Measurements from ENCODE around the gene SASH1.
"Not testable (repeated sequence)": the region's sequence is repeated elsewhere in the genome, so short reads cannot be mapped to it uniquely, and the experiment has no call there.

Gene SASH1

DNA sequence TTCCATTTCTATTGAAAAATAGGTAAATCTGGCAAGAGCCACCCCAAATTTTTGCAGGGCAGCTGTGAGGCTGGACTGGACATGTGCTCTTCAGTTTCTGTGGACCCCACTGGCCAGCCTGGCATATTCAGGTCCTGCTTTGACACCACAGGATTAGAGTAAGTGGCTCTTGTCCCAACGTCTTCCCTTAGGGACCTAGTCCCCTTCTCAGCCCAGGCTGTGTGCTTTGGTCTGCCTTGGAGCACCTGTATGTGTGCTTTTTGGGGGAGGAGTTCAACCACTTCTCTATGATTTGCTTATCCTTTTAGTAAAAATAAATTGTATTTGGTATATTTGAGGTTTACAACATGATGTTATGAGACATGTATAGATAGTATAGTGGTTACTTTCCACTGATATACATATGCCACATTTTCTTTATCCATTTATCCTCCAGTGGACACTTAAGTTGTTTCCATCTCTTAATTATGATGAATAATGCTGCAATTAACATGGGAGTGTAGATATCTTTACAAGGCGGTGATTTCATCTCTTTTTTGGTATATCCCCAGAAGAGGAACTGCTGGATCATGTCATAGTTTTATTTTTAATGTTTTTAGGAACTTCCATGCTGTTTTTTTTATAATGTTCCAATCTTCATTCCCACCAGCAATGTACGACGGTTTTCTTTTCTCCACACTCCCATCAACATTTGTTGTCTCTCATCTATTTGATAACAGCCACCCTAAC, 236.4 kb downstream of the SASH1 start:
- TF ChIP-seq, protein P1, sequence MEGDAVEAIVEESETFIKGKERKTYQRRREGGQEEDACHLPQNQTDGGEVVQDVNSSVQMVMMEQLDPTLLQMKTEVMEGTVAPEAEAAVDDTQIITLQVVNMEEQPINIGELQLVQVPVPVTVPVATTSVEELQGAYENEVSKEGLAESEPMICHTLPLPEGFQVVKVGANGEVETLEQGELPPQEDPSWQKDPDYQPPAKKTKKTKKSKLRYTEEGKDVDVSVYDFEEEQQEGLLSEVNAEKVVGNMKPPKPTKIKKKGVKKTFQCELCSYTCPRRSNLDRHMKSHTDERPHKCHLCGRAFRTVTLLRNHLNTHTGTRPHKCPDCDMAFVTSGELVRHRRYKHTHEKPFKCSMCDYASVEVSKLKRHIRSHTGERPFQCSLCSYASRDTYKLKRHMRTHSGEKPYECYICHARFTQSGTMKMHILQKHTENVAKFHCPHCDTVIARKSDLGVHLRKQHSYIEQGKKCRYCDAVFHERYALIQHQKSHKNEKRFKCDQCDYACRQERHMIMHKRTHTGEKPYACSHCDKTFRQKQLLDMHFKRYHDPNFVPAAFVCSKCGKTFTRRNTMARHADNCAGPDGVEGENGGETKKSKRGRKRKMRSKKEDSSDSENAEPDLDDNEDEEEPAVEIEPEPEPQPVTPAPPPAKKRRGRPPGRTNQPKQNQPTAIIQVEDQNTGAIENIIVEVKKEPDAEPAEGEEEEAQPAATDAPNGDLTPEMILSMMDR (IDR thresholded peaks at IDR 0.05; ENCODE audit: low read depth, low read length) = no peak
- no peak for DNase-seq (ENCODE audit: low read depth in 2 of 2)
- no peak overlapping the region for H3K4me3 ChIP-seq (replicated peaks in 1 of 2; ENCODE audit: low read depth in 2 of 2, low read length in 2 of 2)

DNA sequence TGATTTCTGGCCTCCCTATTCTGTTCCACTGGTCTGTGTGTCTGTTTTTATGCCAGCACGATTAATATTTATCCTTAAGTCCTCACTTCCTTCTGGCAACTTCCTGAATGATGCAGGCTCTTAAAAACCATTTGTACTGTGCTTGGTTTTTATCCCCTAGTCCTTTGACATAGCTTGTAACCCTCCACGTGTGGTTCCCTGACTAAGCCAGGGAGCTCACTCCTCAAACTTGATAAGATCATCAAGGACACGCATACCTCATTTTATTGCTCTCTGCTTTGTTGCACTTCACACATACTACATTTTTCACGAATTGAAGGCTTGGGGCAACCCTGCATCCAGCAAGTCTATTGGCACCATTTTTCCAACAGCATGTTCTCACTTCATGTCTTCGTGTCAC, 237.8 kb downstream of the SASH1 start:
- DNase-seq (ENCODE audit: low read depth in 2 of 2) = no peak
- TF ChIP-seq, protein P1 (IDR thresholded peaks at IDR 0.05; ENCODE audit: low read depth, low read length) = no peak
- H3K4me3 ChIP-seq (replicated peaks in 1 of 2; ENCODE audit: low read depth in 2 of 2, low read length in 2 of 2) = no peak overlapping the region

DNA sequence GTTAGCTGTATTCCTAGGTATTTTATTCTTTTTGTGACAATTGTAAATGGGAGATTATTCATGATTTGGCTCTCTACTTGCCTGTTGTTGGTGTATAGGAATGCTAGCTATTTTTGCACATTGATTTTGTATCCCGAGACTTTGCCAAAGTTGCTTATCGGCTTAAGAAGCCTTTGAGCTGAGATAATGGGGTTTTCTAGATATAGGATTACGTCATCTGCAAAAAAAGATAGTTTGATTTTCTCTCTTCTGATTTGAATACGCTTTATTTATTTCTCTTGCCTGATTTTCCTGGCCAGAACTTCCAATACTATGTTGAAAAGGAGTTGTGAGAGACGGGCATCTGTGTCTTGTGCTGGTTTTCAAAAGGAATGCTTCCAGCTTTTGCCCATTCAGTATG, 241.0 kb downstream of the SASH1 start:
- DNase-seq (ENCODE audit: low read depth in 2 of 2) = no peak
- H3K4me3 ChIP-seq (replicated peaks in 1 of 2; ENCODE audit: low read depth in 2 of 2, low read length in 2 of 2) = no peak overlapping the region
- TF ChIP-seq, protein P1 (IDR thresholded peaks at IDR 0.05; ENCODE audit: low read depth, low read length) = no peak

DNA sequence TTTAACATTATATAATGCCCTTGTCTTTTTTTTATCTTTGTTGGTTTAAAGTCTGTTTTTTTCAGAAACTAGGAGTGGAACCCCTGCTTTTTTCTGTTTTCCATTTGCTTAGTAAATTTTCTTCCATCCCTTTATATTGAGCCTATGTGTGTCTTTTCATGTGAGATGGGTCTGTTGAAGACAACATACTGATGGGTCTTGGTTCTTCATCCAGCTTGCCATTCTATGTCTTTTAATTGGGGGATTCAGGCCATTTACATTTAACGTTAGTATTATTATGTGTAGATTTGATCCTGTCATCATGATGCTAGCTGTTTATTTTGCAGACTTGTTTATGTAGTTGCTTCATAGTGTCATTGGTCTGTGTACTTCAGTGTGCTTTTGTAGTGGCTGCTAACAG, 243.0 kb downstream of the SASH1 start:
- not testable (repeated sequence) for DNase-seq (ENCODE audit: low read depth in 2 of 2); H3K4me3 ChIP-seq (replicated peaks in 1 of 2; ENCODE audit: low read depth in 2 of 2, low read length in 2 of 2)

DNA sequence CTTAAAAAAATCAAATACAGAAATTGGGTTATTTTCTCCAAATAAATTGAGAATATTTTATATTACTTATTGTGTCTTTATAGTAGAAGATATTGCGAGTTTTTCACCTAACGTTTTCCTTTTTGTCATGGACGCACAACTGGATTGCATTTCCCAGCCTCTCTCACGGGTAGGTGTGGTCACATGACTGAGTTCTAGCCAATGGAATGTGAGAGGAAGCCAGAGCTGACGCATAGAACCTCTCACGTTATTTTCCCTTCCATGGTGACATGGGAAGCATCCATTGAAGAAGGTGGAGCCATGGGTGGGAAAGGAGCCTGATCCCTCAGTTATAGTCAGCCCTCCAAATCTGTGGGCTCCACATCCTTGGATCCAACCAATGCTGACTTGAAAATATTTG, 248.2 kb downstream of the SASH1 start:
- DNase-seq (ENCODE audit: low read depth in 2 of 2) = no peak
- H3K4me3 ChIP-seq (replicated peaks in 1 of 2; ENCODE audit: low read depth in 2 of 2, low read length in 2 of 2) = no peak overlapping the region
- TF ChIP-seq, protein P1 (IDR thresholded peaks at IDR 0.05; ENCODE audit: low read depth, low read length) = no peak

DNA sequence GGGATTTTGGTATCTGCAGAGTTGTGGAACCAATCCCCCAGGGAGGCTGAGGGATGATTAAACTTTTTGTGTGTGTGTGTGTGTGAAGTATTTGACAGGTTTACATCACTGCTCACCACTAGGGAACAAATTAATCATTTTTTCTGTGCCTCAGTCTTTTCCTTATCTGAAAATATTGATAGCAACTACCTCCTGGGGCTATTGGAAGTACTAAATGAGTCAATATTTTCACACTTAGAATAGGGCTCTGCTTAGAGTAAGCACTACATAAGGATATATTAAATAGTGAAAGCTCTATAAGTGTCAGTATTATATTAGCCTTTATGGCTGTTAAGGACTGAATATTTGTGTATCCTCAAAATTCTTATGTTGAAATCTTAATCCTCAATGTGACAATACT, 249.0 kb downstream of the SASH1 start:
- TF ChIP-seq, protein P1 (IDR thresholded peaks at IDR 0.05; ENCODE audit: low read depth, low read length) = no peak
- H3K4me3 ChIP-seq (replicated peaks in 1 of 2; ENCODE audit: low read depth in 2 of 2, low read length in 2 of 2) = no peak overlapping the region
- peak in 1 of 2 donors; percentile 20 for DNase-seq (ENCODE audit: low read depth in 2 of 2)

DNA sequence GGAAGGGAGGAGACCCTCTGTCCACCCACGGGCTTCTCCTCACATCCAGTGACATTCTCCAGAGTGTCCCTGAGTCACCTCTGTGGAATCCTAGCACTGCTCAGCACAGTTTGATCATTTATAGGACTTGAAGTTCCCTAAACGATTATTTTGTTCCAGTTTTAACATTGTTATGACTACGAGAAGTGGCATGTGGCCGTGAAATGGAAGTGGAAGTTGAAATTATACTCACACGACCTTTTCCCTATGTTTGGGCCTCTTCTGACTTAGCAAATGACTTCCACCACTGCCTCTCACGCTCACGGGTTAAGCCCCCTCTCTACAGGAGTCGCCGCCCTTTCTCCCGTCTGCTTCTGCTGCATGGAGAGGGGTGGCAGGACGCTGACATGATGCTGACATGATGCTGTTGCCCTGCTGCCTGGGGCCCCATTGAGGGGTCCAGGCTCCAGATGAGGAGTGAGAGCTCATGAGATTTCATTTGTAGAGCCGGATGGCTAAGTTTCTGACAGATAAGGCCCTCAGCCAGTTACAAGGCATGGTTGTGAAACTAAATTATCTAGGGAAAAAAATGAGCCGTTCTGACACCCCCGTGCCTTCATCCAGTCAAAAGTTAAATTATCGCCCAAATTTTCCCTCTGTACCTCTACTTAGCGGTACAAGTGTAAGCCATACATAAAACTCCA, 250.6 kb downstream of the SASH1 start:
- TF ChIP-seq, protein P1 (IDR thresholded peaks at IDR 0.05; ENCODE audit: low read depth, low read length) = no peak
- DNase-seq (ENCODE audit: low read depth in 2 of 2) = peak; percentile 62 to 67
- no peak overlapping the region for H3K4me3 ChIP-seq (replicated peaks in 1 of 2; ENCODE audit: low read depth in 2 of 2, low read length in 2 of 2)
